PFSK-1 (cell line): ENCODE results near the gene CHIC1.

Source experiments
- FOXP2 ChIP-seq: optimal IDR thresholded peaks from 2 replicates; pipeline ENCODE3; 2011; ENCODE audit warnings: borderline replicate concordance, control low read depth, inconsistent platforms; ENCODE audit not compliant: insufficient read depth; ENCODE audit errors: extremely low read length, extremely low read depth
- POLR2AphosphoS5 ChIP-seq: IDR thresholded peaks from 2 replicates; pipeline ENCODE4 v1.6.1; 2012; ENCODE audit warnings: low read depth, mild to moderate bottlenecking, control low read depth, low read length, moderate library complexity
- REST ChIP-seq, 2 experiments: IDR thresholded peaks; 2 replicates each; pipeline versions ENCODE4 v1.6.1 to v1.8.0; 2011 to 2012; ENCODE audit warnings: low read depth in 2 of 2, low read length in 2 of 2, control low read depth in 1 of 2, inconsistent platforms in 1 of 2, mild to moderate bottlenecking in 1 of 2, moderate library complexity in 1 of 2; ENCODE audit not compliant: insufficient read depth in 1 of 2
- SIN3A ChIP-seq: IDR thresholded peaks from 2 replicates; pipeline ENCODE4 v1.6.1; 2012; ENCODE audit warnings: mild to moderate bottlenecking, low read length, moderate library complexity, borderline replicate concordance; ENCODE audit not compliant: insufficient read depth
- TAF1 ChIP-seq: IDR thresholded peaks from 2 replicates; pipeline ENCODE4 v1.6.1; 2012; ENCODE audit warnings: low read length, control low read depth, borderline replicate concordance; ENCODE audit not compliant: insufficient read depth

Gene CHIC1

GRCh38 chrX:73728602-73729001 lies 165.6 kb downstream of the CHIC1 start:
- TF ChIP-seq FOXP2 (no peak), POLR2AphosphoS5 (no peak), REST (IDR thresholded peaks at IDR 0.05; ENCODE audit: insufficient read depth in 1 of 2, low read depth in 2 of 2, low read length in 2 of 2) (no peak), TAF1 (no peak), SIN3A (no peak)
